Measurements from ENCODE around the gene PPP2R5C. TPM values are rescaled to one million over a fixed set of nuclear protein-coding genes. Genes with fewer than 3 reads are reported as not detected.

PPP2R5C gene
- total RNA-seq, 2 experiments from 2014 or later, result 238 to 242 TPM

DNA sequence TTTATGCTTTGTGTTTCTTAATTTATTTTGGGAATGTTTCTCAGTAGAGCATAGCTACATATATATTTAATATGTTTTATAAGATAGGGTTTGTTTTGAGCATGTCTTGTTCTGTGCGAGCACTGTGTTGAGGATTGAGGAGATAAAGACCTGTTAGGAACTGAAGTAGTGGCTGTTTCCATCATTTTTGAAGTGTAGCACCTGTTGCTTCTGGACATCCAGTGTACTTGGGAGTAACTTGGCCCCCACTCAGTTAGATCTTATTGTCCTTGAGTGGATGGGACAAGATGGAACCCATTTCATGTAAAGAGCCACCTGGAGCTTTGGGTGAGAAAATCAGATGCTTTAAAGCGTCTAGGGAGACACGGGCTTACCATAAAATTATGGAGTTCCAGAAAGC is 8.7 kb downstream of the PPP2R5C start:
- DNase-seq, result no peak
- ChIA-PET CTCF (interaction anchor here (0.6 to 6.4 kb wide), 34 partner anchors 8 to 191 kb away, joined by 3 to 55 read pairs (median 8); no protein-coding TSS in a partner anchor), POLR2A (interaction anchor here (0.9 to 3.3 kb wide), 11 partner anchors 9 to 192 kb away, joined by 3 to 17 read pairs (median 6); no protein-coding TSS in a partner anchor)
- H3K27me3 Mint-ChIP-seq, result no peaks in the 10 kb centered on the region
- no peak overlapping the region for H3K4me3 Mint-ChIP-seq
- intact Hi-C loops (cut with micrococcal nuclease), result loop anchor here (5.0 kb wide), 1 partner anchor 72 kb away; no protein-coding TSS in a partner anchor
- TF ChIP-seq, protein P1, sequence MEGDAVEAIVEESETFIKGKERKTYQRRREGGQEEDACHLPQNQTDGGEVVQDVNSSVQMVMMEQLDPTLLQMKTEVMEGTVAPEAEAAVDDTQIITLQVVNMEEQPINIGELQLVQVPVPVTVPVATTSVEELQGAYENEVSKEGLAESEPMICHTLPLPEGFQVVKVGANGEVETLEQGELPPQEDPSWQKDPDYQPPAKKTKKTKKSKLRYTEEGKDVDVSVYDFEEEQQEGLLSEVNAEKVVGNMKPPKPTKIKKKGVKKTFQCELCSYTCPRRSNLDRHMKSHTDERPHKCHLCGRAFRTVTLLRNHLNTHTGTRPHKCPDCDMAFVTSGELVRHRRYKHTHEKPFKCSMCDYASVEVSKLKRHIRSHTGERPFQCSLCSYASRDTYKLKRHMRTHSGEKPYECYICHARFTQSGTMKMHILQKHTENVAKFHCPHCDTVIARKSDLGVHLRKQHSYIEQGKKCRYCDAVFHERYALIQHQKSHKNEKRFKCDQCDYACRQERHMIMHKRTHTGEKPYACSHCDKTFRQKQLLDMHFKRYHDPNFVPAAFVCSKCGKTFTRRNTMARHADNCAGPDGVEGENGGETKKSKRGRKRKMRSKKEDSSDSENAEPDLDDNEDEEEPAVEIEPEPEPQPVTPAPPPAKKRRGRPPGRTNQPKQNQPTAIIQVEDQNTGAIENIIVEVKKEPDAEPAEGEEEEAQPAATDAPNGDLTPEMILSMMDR (IDR thresholded peaks at IDR 0.05), result no peak
- H3K27ac Mint-ChIP-seq, result no peak overlapping the region
- H3K9me3 Mint-ChIP-seq, result no peaks in the 10 kb centered on the region
- no peak for ATAC-seq
- H3K36me3 Mint-ChIP-seq (ENCODE audit: low read depth), result peaks cover 15% of the 10 kb centered on the region
- H3K4me1 Mint-ChIP-seq (ENCODE audit: low read depth), result peaks cover 30% of the 10 kb centered on the region

GRCh38 chr14:101772770-101773169 is 11.3 kb downstream of the PPP2R5C start:
- H3K36me3 Mint-ChIP-seq (ENCODE audit: low read depth), result peaks cover 2% of the 10 kb centered on the region
- CTCF ChIA-PET, result interaction anchor here (2.6 to 6.4 kb wide), 3 partner anchors 47 to 106 kb away, joined by 12 to 55 read pairs (median 21); no protein-coding TSS in a partner anchor
- intact Hi-C loops (cut with micrococcal nuclease), result loop anchor here (5.0 kb wide), 1 partner anchor 70 kb away; no protein-coding TSS in a partner anchor

DNA sequence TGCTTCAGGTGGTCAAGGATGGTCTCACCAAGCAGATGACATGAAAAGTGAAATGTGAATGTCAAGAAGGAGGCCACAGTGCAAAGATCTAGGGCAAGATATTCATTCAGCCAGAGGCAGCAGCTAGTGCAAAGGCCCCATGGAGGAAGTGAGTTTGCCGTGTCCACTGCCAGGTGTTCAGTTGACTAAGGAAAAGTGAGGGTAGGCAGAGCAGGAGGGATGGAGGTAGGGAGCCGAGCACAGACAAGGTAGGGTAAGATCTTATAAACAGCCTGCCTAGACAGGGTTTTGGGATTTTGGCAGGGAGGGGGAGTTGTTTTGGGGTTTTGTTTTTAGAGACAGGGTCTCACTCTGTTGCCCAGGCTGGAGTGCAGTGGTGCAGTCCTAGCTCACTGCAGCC is 11.9 kb downstream of the PPP2R5C start:
- H3K4me1 Mint-ChIP-seq (ENCODE audit: low read depth), result peaks cover 19% of the 10 kb centered on the region
- ChIA-PET POLR2A (interaction anchor here (1.0 to 1.7 kb wide), 3 partner anchors 38 to 93 kb away, joined by 3 to 4 read pairs (median 3); no protein-coding TSS in a partner anchor), CTCF (interaction anchor here (6.4 kb wide), 1 partner anchor 66 kb away, joined by 55 read pairs; no protein-coding TSS in a partner anchor)
- peaks cover 3% of the 10 kb centered on the region for H3K36me3 Mint-ChIP-seq (ENCODE audit: low read depth)
- no peaks in the 10 kb centered on the region for H3K9me3 Mint-ChIP-seq
- H3K4me3 Mint-ChIP-seq, result no peak overlapping the region
- H3K27ac Mint-ChIP-seq, result no peak overlapping the region
- intact Hi-C loops (cut with micrococcal nuclease), result loop anchor here (5.0 kb wide), 1 partner anchor 69 kb away; no protein-coding TSS in a partner anchor
- DNase-seq, result no peak
- no peaks in the 10 kb centered on the region for H3K27me3 Mint-ChIP-seq
- no peak for ATAC-seq
- TF ChIP-seq, protein P1 (IDR thresholded peaks at IDR 0.05), result no peak

More at GRCh38 chr14:101772770-101773169, 11.3 kb downstream of the PPP2R5C start:
- Mint-ChIP-seq H3K27ac (no peak overlapping the region), H3K27me3 (no peaks in the 10 kb centered on the region), H3K9me3 (no peaks in the 10 kb centered on the region), H3K4me1 (ENCODE audit: low read depth) (peaks cover 16% of the 10 kb centered on the region), H3K4me3 (no peak overlapping the region)
- DNase-seq (no peak), ATAC-seq (no peak)
- POLR2A ChIA-PET, result interaction anchor here (1.0 to 3.3 kb wide), 5 partner anchors 37 to 93 kb away, joined by 3 to 17 read pairs (median 4); no protein-coding TSS in a partner anchor
- TF ChIP-seq, protein P1 (IDR thresholded peaks at IDR 0.05), result no peak

- peaks cover 4% of the 10 kb centered on the region for H3K36me3 Mint-ChIP-seq (ENCODE audit: low read depth)
- ChIA-PET CTCF (interaction anchor here (0.8 to 1.4 kb wide), 2 partner anchors 49 to 124 kb away, joined by 4 read pairs; no protein-coding TSS in a partner anchor), POLR2A (interaction anchor here (1.7 kb wide), 1 partner anchor 68 kb away, joined by 4 read pairs; no protein-coding TSS in a partner anchor)
- H3K9me3 Mint-ChIP-seq, result no peaks in the 10 kb centered on the region
- TF ChIP-seq, protein P1 (IDR thresholded peaks at IDR 0.05), result no peak
- intact Hi-C loops (cut with micrococcal nuclease), result loop anchor here (5.0 kb wide), 1 partner anchor 68 kb away; no protein-coding TSS in a partner anchor
- H3K4me1 Mint-ChIP-seq (ENCODE audit: low read depth), result peaks cover 25% of the 10 kb centered on the region
- H3K27me3 Mint-ChIP-seq, result peaks cover 1% of the 10 kb centered on the region
- no peak for ATAC-seq
- peak overlapping the region; percentile 12 for H3K27ac Mint-ChIP-seq
- no peak overlapping the region for H3K4me3 Mint-ChIP-seq
- DNase-seq, result no peak
Observed at GRCh38 chr14:101774006-101774795, 12.7 kb downstream of the PPP2R5C start.
